ENCODE results near the gene HTR6.

DNA sequence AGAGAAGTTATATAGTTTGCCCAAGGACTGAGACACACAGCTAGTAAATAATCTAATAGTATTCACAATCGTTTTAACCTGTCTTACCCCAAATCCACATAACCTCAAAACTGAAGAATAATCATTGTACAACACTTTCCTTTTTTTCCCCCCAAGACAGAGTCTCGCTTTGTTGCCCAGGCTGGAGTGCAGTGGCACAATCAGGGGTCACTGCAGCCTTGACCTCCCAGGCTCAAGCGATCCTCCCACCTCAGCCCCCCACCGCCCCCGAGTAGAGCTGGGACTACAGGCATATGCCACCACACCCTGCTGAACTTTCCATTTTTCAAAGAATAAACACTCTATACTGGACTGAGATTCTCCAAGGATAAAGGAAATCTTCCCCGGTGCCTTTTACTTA, 49.2 kb upstream of the HTR6 start:
- TF ChIP-seq, protein P1, sequence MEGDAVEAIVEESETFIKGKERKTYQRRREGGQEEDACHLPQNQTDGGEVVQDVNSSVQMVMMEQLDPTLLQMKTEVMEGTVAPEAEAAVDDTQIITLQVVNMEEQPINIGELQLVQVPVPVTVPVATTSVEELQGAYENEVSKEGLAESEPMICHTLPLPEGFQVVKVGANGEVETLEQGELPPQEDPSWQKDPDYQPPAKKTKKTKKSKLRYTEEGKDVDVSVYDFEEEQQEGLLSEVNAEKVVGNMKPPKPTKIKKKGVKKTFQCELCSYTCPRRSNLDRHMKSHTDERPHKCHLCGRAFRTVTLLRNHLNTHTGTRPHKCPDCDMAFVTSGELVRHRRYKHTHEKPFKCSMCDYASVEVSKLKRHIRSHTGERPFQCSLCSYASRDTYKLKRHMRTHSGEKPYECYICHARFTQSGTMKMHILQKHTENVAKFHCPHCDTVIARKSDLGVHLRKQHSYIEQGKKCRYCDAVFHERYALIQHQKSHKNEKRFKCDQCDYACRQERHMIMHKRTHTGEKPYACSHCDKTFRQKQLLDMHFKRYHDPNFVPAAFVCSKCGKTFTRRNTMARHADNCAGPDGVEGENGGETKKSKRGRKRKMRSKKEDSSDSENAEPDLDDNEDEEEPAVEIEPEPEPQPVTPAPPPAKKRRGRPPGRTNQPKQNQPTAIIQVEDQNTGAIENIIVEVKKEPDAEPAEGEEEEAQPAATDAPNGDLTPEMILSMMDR (IDR thresholded peaks at IDR 0.05), result no peak
- TF ChIP-seq POLR2A (IDR thresholded peaks at IDR 0.05; ENCODE audit: low read depth), result no peak

Measured in esophagus muscularis mucosa (tissue), 3 donors.